ENCODE results near the gene TP53TG3C.
"Not testable (repeated sequence)": the region's sequence is repeated elsewhere in the genome, so short reads cannot be mapped to it uniquely, and the experiment has no call there.

Gene TP53TG3C, protein sequence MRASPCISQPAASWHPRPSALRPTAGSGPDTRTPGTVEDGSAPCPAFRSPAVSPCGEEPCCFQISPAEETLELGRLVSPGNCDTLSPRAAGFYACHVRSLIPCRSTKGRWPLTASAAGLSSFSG

DNA sequence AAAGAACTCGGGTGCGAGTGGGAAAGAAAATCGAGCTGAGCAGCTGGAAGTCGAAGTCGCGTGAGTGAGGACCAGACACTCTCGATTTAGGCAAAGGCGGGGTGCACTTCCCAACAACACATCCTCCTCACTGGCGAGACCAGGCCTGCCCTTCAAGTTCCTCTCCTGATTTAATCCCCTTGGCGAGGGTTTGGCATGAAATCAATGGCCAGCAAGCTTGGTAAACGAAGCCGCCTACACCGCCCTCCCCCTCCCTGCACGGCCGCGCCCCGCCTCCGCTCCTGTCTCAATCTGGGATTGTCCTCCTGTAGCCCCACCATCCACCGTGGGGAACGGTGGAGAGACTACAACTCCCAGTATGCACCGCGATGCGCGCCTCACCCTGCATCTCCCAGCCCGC is at the start of gene TP53TG3C:
Gene TP53TG3C, plus strand, starts transcription at position 301 of the 400 bp plus-strand sequence. Its CDS starts 68 bp downstream, at position 369.
- DNase-seq: not testable (repeated sequence)

Data from midbrain (tissue), 1 donor.